Activated CD4-positive, alpha-beta memory T cell treated with anti-CD3 and anti-CD28 coated beads, Interleukin-2, amount 10 ng/mL, durations not matched to agents 7 days and 5 days (primary cell): ENCODE results near the gene PYGO1. TPM values are rescaled to one million over a fixed set of nuclear protein-coding genes. Genes with fewer than 3 reads are reported as not detected.
A peak's percentile ranks its signal among the peaks of the same experiment; 100 is the strongest.
"Not testable (repeated sequence)": the region's sequence is repeated elsewhere in the genome, so short reads cannot be mapped to it uniquely, and the experiment has no call there.

Experiments
- CTCF ChIA-PET: fragments of 350-600 bp; sonication (Branson Sonifier 250); formaldehyde crosslinking; loops from one replicate; lab custom pipeline; 2021; ENCODE audit warnings: antibody characterized with exemption, inconsistent platforms; lab: Charles Lee
- POLR2A ChIA-PET: fragments of 350-600 bp; sonication (Branson Sonifier 250); formaldehyde crosslinking; loops from one replicate; lab custom pipeline; 2021; ENCODE audit warnings: antibody characterized with exemption; lab: Charles Lee
- DNase-seq: peaks from one replicate; pipeline ENCODE4 v3.0.0-alpha.2; 2020
- H3K27ac Mint-ChIP-seq: one replicate; pipeline ENCODE4 v1.8.0; 2021; ENCODE audit warnings: mild to moderate bottlenecking, mixed read lengths
- H3K27me3 Mint-ChIP-seq: one replicate; pipeline ENCODE4 v1.8.0; 2021; ENCODE audit warnings: mixed read lengths
- H3K36me3 Mint-ChIP-seq: one replicate; pipeline ENCODE4 v1.8.0; 2021; ENCODE audit warnings: low read depth, mixed read lengths
- H3K4me1 Mint-ChIP-seq: one replicate; pipeline ENCODE4 v1.8.0; 2021; ENCODE audit warnings: mixed read lengths
- H3K4me3 Mint-ChIP-seq: one replicate; pipeline ENCODE4 v1.8.0; 2021; ENCODE audit warnings: mild to moderate bottlenecking, mixed read lengths
- H3K9me3 Mint-ChIP-seq: one replicate; pipeline ENCODE4 v1.8.0; 2021; ENCODE audit warnings: mixed read lengths
- total RNA-seq, 2 experiments: library from RNA; stranded (reverse); gene quantifications; one replicate each; pipeline ENCODE4 v1.2.3, GENCODE V29; 2021

Gene PYGO1
- total RNA-seq, 2 experiments from 2014 or later = not detected

DNA sequence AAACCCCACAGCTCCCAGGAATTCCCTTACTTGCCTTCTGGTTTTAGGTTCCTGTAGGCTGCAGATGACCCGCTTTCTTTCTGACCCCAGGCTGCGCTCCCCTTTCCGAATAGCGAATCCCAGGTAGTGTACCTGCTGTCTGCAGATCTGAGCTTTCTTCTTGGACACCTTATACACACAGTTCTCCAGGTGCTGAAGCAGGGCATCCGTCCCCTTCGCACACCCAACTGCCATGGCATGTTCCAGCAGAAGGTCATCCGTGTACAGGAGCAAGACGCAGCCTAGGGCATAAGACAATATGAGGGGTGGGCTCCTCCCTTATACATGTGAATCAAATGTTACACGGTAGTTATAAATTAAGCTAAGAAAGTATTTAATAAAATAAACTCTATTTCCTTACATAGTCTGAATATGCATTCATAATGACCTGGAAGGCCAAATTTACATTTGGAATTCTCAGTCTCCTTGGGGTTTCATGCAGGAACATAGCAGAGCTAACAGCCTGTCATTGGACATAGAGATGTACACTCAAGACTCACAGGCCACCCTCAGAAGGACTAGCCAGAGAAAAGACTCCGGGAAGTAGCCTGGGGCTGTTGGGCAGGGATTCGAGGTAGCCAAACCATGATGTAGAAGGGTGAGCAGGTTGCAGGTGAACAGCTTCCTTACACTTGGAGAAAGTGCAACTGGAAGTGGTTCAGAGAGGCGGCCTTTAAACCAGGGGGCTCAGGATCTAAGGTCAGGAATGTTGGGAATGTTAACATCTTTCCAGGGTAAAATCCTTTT, 72.0 kb downstream of the PYGO1 start:
- H3K27me3 Mint-ChIP-seq = no peaks in the 10 kb centered on the region
- CTCF ChIA-PET = interaction anchor here (0.5 to 2.1 kb wide), 4 partner anchors 10 to 408 kb away, joined by 3 to 8 read pairs (median 4); no protein-coding TSS in a partner anchor
- POLR2A ChIA-PET = no interaction called here
- no peaks in the 10 kb centered on the region for H3K9me3 Mint-ChIP-seq
- H3K4me1 Mint-ChIP-seq = no peaks in the 10 kb centered on the region
- H3K27ac Mint-ChIP-seq = no peak overlapping the region
- H3K4me3 Mint-ChIP-seq = no peak overlapping the region
- no peak for DNase-seq
- H3K36me3 Mint-ChIP-seq = no peaks in the 10 kb centered on the region

- H3K36me3 Mint-ChIP-seq = no peaks in the 10 kb centered on the region
- POLR2A ChIA-PET = no interaction called here
- CTCF ChIA-PET = interaction anchor here (1.9 to 2.1 kb wide), 2 partner anchors 11 to 134 kb away, joined by 4 to 8 read pairs; no protein-coding TSS in a partner anchor
- no peaks in the 10 kb centered on the region for H3K9me3 Mint-ChIP-seq
- H3K27ac Mint-ChIP-seq = no peak overlapping the region
- no peak overlapping the region for H3K4me3 Mint-ChIP-seq
- H3K4me1 Mint-ChIP-seq = no peaks in the 10 kb centered on the region
- H3K27me3 Mint-ChIP-seq = no peaks in the 10 kb centered on the region
- no peak for DNase-seq
These were observed 72.7 kb downstream of the PYGO1 start for GRCh38 chr15:55515491-55515890.

DNA sequence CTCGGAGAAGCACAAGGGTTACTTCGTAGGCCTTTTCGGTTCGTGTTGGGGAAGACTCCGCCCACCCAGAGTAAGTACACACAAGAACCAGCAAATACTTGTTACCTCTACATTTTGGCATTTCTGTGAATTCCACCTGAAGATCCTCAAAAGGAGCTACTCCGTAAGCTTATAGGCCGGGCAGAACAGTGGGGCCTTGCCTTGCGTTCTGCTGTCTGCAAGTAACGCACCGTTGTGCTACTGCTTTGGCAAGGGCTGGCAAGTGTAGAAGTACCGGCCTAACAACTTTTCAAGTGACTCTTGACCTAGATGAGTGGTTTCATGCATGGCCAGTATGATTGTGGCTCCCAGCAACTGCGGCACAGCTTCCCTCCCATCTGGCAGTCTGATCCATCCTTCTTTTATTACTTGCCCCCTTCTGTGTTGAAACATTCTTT, 73.7 kb downstream of the PYGO1 start:
- Mint-ChIP-seq H3K36me3 (no peaks in the 10 kb centered on the region), H3K27ac (no peak overlapping the region), H3K9me3 (no peaks in the 10 kb centered on the region), H3K27me3 (no peaks in the 10 kb centered on the region), H3K4me1 (no peaks in the 10 kb centered on the region), H3K4me3 (no peak overlapping the region)
- POLR2A ChIA-PET = interaction anchor here (0.8 kb wide), 1 partner anchor 16 kb away, joined by 3 read pairs; no protein-coding TSS in a partner anchor
- CTCF ChIA-PET = interaction anchor here (1.3 to 2.7 kb wide), 3 partner anchors 12 to 136 kb away, joined by 3 to 10 read pairs (median 4); no protein-coding TSS in a partner anchor
- DNase-seq = no peak

GRCh38 chr15:55513621-55514413, 74.3 kb downstream of the PYGO1 start:
- H3K4me3 Mint-ChIP-seq, H3K27me3 Mint-ChIP-seq, H3K27ac Mint-ChIP-seq, H3K4me1 Mint-ChIP-seq, H3K36me3 Mint-ChIP-seq, DNase-seq, H3K9me3 Mint-ChIP-seq: not testable (repeated sequence)
- CTCF ChIA-PET = interaction anchor here (0.6 to 2.7 kb wide), 4 partner anchors 12 to 136 kb away, joined by 3 to 10 read pairs (median 4); no protein-coding TSS in a partner anchor
- POLR2A ChIA-PET = interaction anchor here (0.8 kb wide), 1 partner anchor 17 kb away, joined by 3 read pairs; no protein-coding TSS in a partner anchor

DNA sequence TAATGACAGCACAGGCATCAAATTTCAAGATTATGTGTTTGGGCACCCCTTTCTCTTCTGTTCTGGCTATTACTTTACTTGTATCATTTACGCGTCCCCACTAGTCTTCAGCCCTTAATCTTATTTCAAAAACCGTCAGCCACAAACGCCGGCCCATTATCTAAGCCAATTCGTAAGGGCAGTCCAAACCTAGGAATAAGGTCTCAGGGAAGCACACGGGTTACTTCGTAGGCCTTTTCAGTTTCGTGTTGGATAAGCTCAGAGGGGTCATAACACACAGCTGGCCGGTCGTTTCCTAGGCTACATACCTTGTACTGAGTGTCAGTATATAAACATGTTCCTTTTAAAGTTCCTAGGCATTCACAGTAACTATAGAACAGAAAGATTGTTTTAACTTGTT, 75.0 kb downstream of the PYGO1 start:
- Mint-ChIP-seq H3K27me3 (no peaks in the 10 kb centered on the region), H3K4me3 (no peak overlapping the region), H3K4me1 (no peaks in the 10 kb centered on the region), H3K9me3 (no peaks in the 10 kb centered on the region), H3K36me3 (no peaks in the 10 kb centered on the region), H3K27ac (no peak overlapping the region)
- no peak for DNase-seq
- ChIA-PET POLR2A (no interaction called here), CTCF (interaction anchor here (0.6 to 2.7 kb wide), 2 partner anchors 13 to 131 kb away, joined by 3 to 10 read pairs; no protein-coding TSS in a partner anchor)

- Mint-ChIP-seq H3K27ac (no peak overlapping the region), H3K4me1 (no peaks in the 10 kb centered on the region), H3K9me3 (peaks cover 3% of the 10 kb centered on the region), H3K4me3 (no peak overlapping the region), H3K36me3 (no peaks in the 10 kb centered on the region), H3K27me3 (peaks cover 17% of the 10 kb centered on the region)
- CTCF ChIA-PET = interaction anchor here (1.1 kb wide), 1 partner anchor 18 kb away, joined by 4 read pairs; no protein-coding TSS in a partner anchor
- DNase-seq = no peak
- POLR2A ChIA-PET = no interaction called here
These were observed 80.6 kb downstream of the PYGO1 start for GRCh38 chr15:55507567-55507966.

DNA sequence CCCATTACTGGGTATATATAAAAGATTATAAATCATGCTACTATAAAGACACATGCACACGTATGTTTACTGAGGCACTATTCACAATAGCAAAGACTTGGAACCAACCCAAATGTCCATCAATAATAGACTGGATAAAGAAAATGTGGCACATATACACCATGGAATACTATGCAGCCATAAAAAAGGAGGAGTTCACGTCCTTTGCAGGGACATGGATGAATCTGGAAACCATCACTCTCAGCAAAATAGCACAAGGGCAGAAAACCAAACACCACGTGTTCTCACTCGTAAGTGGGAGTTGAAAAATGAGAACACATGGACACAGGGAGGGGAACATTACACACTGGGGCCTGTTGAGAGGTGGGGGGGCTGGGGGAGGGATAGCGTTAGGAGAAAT, 82.7 kb downstream of the PYGO1 start:
- H3K36me3 Mint-ChIP-seq, H3K4me3 Mint-ChIP-seq, H3K27ac Mint-ChIP-seq, CTCF ChIA-PET, H3K4me1 Mint-ChIP-seq, H3K9me3 Mint-ChIP-seq, POLR2A ChIA-PET, DNase-seq: not testable (repeated sequence)
- H3K27me3 Mint-ChIP-seq = peaks cover 22% of the 10 kb centered on the region

GRCh38 chr15:55499151-55499550, 89.0 kb downstream of the PYGO1 start:
- CTCF ChIA-PET = no interaction called here

DNA sequence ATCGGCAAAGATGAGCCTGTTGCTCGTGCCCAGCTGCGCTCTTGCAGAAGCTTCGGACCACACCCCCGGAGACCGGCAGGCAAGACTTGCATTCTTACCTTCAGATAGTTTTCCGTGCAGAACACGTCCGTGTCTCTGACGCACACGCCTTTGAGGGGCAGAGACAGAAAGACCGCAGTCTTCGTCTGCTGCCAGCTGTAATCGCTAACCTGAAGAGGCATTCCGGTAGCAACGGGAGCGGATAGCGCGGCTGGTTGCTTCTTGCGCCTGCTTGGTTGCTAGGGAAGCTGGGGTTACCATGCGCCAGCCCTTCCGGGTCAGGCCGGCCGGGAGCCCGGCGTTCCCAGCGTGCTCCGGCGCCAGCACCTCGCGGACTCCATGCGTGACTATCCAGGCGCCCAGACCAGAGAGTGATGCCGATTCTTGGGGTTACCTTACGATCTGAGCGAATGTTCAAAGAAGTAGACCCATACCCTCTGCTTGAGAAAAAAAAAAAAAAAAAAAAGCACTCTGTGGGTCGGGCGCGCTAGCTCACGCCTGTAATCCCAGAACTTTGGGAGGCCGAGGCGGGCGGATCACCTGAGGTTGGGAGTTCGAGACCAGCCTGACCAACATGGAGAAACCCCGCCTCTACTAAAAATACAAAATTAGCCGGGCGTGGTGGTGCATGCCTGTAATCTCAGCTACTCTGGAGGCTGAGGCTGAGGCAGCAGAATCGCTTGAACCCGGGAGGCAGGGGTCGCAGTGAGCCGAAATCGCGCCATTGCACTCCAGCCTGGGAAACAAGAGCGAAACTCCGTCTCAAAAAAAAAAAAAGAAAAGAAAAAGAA, 89.8 kb downstream of the PYGO1 start:
- H3K27me3 Mint-ChIP-seq, H3K36me3 Mint-ChIP-seq, POLR2A ChIA-PET: not testable (repeated sequence)

More at GRCh38 chr15:55499151-55499550, 89.0 kb downstream of the PYGO1 start:
- Mint-ChIP-seq H3K27ac (no peak overlapping the region), H3K4me1 (peaks cover 14% of the 10 kb centered on the region), H3K27me3 (peaks cover 14% of the 10 kb centered on the region), H3K9me3 (peaks cover under 1% of the 10 kb centered on the region), H3K4me3 (peak overlapping the region; percentile 79), H3K36me3 (no peaks in the 10 kb centered on the region)
- POLR2A ChIA-PET = no interaction called here
- DNase-seq = no peak

DNA sequence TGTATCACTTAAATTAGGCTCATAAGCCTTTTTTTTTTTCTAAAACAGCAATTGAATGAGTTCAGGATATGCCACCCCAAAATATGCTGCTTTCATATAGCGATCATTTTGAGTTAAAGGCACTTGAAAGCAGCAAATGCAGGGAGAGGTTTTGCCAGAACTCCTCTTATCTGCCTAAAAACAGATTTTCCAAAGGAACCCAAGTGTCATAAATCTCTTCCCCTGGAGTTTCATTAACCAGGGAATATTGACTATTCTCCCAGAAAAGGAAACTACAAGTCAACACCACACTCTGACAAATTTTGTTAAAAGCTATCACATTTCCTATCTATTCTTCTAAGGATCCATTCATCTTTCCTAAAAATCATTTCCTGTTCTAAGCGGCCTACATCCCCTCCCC, 91.4 kb downstream of the PYGO1 start:
- H3K4me3 Mint-ChIP-seq = no peak overlapping the region
- ChIA-PET POLR2A (interaction anchor here (1.4 kb wide), 1 partner anchor 300 kb away, joined by 4 read pairs; the partner anchor contains the start of gene RSL24D1), CTCF (interaction anchor here (2.2 kb wide), 1 partner anchor 30 kb away, joined by 4 read pairs; no protein-coding TSS in a partner anchor)
- peaks cover 14% of the 10 kb centered on the region for H3K4me1 Mint-ChIP-seq
- no peak for DNase-seq
- no peak overlapping the region for H3K27ac Mint-ChIP-seq
- H3K9me3 Mint-ChIP-seq = no peaks in the 10 kb centered on the region
- no peaks in the 10 kb centered on the region for H3K36me3 Mint-ChIP-seq
- no peaks in the 10 kb centered on the region for H3K27me3 Mint-ChIP-seq

More for the DNA sequence above, 89.8 kb downstream of the PYGO1 start:
- not testable (repeated sequence) for H3K27ac Mint-ChIP-seq, H3K9me3 Mint-ChIP-seq
- Mint-ChIP-seq H3K4me1 (peaks cover 14% of the 10 kb centered on the region), H3K4me3 (peak overlapping the region; percentile 79)
- peak; percentile 76 for DNase-seq
- CTCF ChIA-PET = interaction anchor here (0.8 to 1.0 kb wide), 2 partner anchors 26 to 90 kb away, joined by 3 read pairs; partner anchors contain the start of gene PIERCE2

DNA sequence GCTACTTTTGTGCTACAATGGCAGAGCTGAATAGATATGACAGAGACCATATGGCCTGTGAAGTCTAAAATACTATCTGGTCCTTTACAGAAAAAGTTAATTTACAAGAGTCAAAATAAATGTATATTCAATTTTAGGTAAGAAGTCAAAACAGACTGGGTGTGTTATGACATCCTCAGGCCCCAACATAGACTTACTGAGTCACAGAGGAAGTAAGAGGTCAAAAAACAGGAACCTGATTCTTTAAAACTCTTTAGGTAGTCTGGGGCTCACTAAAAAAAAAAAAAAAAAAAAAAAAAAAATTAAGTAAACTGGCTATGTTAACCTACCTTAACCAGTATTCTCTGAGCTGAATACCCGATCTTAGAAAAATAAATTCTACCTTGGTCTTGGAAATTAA, 93.2 kb downstream of the PYGO1 start:
- H3K9me3 Mint-ChIP-seq = no peaks in the 10 kb centered on the region
- no peak for DNase-seq
- POLR2A ChIA-PET = no interaction called here
- peaks cover 14% of the 10 kb centered on the region for H3K4me1 Mint-ChIP-seq
- no peak overlapping the region for H3K27ac Mint-ChIP-seq
- no peaks in the 10 kb centered on the region for H3K27me3 Mint-ChIP-seq
- no peak overlapping the region for H3K4me3 Mint-ChIP-seq
- no peaks in the 10 kb centered on the region for H3K36me3 Mint-ChIP-seq
- CTCF ChIA-PET = interaction anchor here (2.2 kb wide), 1 partner anchor 31 kb away, joined by 4 read pairs; no protein-coding TSS in a partner anchor
